Mesothelial cell of epicardium (in vitro differentiated cells): ENCODE measurements around the gene MAPT. TPM values are rescaled to one million over a fixed set of nuclear protein-coding genes. Genes with fewer than 3 reads are reported as not detected.

Experiments used
- DNase-seq, 2 experiments: peaks; one replicate each; pipeline ENCODE4 v3.0.0; 2021; ENCODE audit warnings: low spot score in 2 of 2; ENCODE audit not compliant: unreplicated experiment in 2 of 2
- H3K27ac Mint-ChIP-seq: 2 replicates; pipeline ENCODE4 v1.8.0; 2021; ENCODE audit warnings: mixed read lengths
- H3K27me3 Mint-ChIP-seq: 2 replicates; pipeline ENCODE4 v1.8.0; 2021; ENCODE audit warnings: low read depth, mixed read lengths
- H3K36me3 Mint-ChIP-seq: 2 replicates; pipeline ENCODE4 v1.8.0; 2021; ENCODE audit warnings: mixed read lengths
- H3K4me1 Mint-ChIP-seq: 2 replicates; pipeline ENCODE4 v1.8.0; 2021; ENCODE audit warnings: mixed read lengths
- H3K4me3 Mint-ChIP-seq: 2 replicates; pipeline ENCODE4 v1.8.0; 2021; ENCODE audit warnings: mild to moderate bottlenecking, moderate library complexity, mixed read lengths
- H3K9me3 Mint-ChIP-seq: 2 replicates; pipeline ENCODE4 v1.8.0; 2021; ENCODE audit warnings: mixed read lengths
- total RNA-seq: library from RNA; stranded (reverse); gene quantifications from 3 replicates; pipeline ENCODE4 v1.2.1, GENCODE V29; 2021
- TF ChIP-seq, protein P1 (sequence below): fragments of 200-600 bp; sonication (generic); IDR thresholded peaks from one replicate; pipeline ENCODE4 v1.5.0; 2021; ENCODE audit warnings: antibody characterized with exemption; ENCODE audit not compliant: unreplicated experiment

The MAPT gene
- total RNA-seq, 1 donor from 2014 or later: 2.8 TPM

- Mint-ChIP-seq H3K36me3 (no peaks in the 10 kb centered on the region), H3K27me3 (peaks cover 4% of the 10 kb centered on the region), H3K9me3 (no peaks in the 10 kb centered on the region), H3K27ac (no peak overlapping the region), H3K4me3 (no peak overlapping the region), H3K4me1 (no peaks in the 10 kb centered on the region)
- DNase-seq: no peak
- TF ChIP-seq, protein P1, sequence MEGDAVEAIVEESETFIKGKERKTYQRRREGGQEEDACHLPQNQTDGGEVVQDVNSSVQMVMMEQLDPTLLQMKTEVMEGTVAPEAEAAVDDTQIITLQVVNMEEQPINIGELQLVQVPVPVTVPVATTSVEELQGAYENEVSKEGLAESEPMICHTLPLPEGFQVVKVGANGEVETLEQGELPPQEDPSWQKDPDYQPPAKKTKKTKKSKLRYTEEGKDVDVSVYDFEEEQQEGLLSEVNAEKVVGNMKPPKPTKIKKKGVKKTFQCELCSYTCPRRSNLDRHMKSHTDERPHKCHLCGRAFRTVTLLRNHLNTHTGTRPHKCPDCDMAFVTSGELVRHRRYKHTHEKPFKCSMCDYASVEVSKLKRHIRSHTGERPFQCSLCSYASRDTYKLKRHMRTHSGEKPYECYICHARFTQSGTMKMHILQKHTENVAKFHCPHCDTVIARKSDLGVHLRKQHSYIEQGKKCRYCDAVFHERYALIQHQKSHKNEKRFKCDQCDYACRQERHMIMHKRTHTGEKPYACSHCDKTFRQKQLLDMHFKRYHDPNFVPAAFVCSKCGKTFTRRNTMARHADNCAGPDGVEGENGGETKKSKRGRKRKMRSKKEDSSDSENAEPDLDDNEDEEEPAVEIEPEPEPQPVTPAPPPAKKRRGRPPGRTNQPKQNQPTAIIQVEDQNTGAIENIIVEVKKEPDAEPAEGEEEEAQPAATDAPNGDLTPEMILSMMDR: no peak
Observed at GRCh38 chr17:45930420-45930951, 36.1 kb downstream of the MAPT start.

DNA sequence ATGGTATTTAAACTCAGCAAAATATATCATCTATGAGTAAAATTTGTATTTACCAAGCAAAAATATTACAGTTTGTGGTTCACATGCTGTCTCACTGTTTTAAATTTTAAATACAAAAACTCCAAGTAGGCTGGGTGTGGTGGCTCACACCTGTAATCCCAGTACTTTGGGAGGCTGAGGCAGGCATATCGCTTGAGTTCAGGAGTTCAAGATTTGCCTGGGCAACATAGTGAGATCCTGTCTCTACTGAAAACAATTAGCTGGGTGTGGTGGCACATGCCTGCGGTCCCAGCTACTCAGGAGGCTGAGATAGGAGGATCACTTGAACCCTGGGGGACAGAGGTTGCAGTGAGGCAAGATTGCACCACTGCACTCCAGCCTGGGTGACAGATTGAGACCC is 37.3 kb downstream of the MAPT start:
- H3K4me3 Mint-ChIP-seq: no peak overlapping the region
- H3K36me3 Mint-ChIP-seq: no peaks in the 10 kb centered on the region
- no peaks in the 10 kb centered on the region for H3K9me3 Mint-ChIP-seq
- H3K27ac Mint-ChIP-seq: no peak overlapping the region
- H3K27me3 Mint-ChIP-seq: peaks cover 10% of the 10 kb centered on the region
- TF ChIP-seq, protein P1: no peak
- no peak for DNase-seq
- no peaks in the 10 kb centered on the region for H3K4me1 Mint-ChIP-seq

GRCh38 chr17:45934044-45934979 is 40.0 kb downstream of the MAPT start:
- H3K9me3 Mint-ChIP-seq: no peaks in the 10 kb centered on the region
- H3K36me3 Mint-ChIP-seq: no peaks in the 10 kb centered on the region
- H3K27me3 Mint-ChIP-seq: peaks cover 17% of the 10 kb centered on the region
- TF ChIP-seq, protein P1: no peak
- DNase-seq: no peak
- H3K4me3 Mint-ChIP-seq: no peak overlapping the region
- H3K27ac Mint-ChIP-seq: no peak overlapping the region
- H3K4me1 Mint-ChIP-seq: no peaks in the 10 kb centered on the region

DNA sequence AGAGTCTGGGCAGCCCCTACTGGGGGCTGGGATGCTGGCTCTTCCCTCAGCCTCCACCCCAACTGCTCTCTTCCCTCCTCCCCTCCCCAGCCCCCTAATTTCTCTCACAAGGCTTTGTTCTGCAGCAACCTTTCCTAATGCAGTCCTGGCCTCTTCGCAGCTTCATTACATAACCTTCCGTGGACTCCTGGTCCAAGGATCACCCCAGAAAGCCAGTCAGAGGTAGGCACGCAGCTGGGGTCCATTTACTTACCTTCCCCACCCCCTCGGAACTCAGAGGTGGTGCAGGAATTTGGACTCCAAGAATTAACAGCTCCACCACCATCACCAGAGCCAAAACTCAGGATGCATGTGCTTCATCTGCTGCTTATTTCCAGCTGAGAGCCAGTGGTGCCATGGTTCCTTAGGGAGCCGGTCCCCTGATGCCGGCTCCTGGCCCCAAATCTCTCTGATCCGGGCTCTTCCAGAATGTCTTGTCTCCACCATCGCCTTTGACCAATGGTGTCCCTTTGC is 40.9 kb downstream of the MAPT start:
- H3K36me3 Mint-ChIP-seq: no peaks in the 10 kb centered on the region
- no peaks in the 10 kb centered on the region for H3K9me3 Mint-ChIP-seq
- H3K4me3 Mint-ChIP-seq: no peak overlapping the region
- peaks cover 24% of the 10 kb centered on the region for H3K27me3 Mint-ChIP-seq
- H3K4me1 Mint-ChIP-seq: no peaks in the 10 kb centered on the region
- TF ChIP-seq, protein P1: no peak
- H3K27ac Mint-ChIP-seq: no peak overlapping the region
- DNase-seq: no peak

DNA sequence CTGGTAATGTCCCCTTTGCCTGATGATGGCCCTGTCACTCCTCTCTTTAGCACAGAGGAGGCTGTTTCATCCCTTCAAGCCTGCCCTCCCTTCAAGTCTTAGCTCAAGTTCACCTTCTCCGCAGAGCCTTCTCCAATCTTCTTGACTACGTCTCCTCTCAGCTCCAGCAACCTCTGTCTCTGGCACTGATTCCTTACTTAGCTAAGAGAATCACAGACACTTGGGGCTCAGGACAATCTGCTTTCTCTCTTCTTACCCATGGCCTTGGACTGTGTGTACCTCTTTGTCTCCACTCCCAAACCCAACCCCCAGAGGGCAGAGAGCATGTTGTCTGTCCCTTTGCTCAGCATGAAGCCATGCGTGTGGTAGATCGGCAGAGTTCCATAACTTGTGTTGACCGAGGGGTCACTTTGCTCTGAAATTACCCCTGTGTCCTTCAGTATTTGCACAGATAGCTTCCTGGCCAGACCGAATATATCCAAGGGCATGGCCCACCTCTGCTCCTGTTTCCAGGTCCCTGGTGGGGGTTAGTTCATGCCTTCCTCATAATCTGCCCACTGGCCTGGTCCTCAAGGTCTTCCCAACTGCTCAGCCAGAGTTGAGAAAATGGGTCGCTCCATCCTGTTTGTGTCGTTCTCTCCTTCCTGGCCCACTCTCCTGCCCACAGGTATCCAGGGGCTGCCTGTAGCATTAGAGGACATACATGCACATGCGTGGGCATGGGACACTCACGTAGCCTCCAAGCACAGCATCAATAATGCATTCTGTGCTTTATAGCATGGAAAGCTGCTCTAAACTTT is 41.6 kb downstream of the MAPT start:
- TF ChIP-seq, protein P1: no peak
- Mint-ChIP-seq H3K4me1 (no peaks in the 10 kb centered on the region), H3K27me3 (peaks cover 26% of the 10 kb centered on the region), H3K9me3 (no peaks in the 10 kb centered on the region), H3K4me3 (no peak overlapping the region), H3K36me3 (no peaks in the 10 kb centered on the region), H3K27ac (no peak overlapping the region)
- DNase-seq: no peak
